ENCODE results near the gene BBIP1. TPM values are rescaled to one million over a fixed set of nuclear protein-coding genes. Genes with fewer than 3 reads are reported as not detected.

Gene BBIP1
- total and polyA plus RNA-seq, 10 of the 15 experiments (the other 5 are each of a cell fraction or from before 2014, with no cell fraction given) = 13.8 to 40.8 (median 31.3) TPM

- FAIRE-seq = no peak
- in situ Hi-C loops (cut with MboI) = no loop called here
- BruUV-seq (replicated peaks) = TSS peak; percentile 63
Observed at GRCh38 chr10:110898391-110898790, 20.6 kb downstream of the BBIP1 start.

More at GRCh38 chr10:110898391-110898790, 20.6 kb downstream of the BBIP1 start:
- SMC1A ChIA-PET (ENCODE audit: uncharacterized antibody, unreplicated experiment) = interaction anchor here (0.7 to 15.0 kb wide), 17 partner anchors 9 to 288 kb away, joined by 3 to 221 read pairs (median 7); partner anchors contain the start of gene BBIP1
- RAD21 ChIA-PET (ENCODE audit: unreplicated experiment) = interaction anchor here (0.8 to 10.5 kb wide), 6 partner anchors 12 to 152 kb away, joined by 3 to 115 read pairs (median 5); no protein-coding TSS in a partner anchor
- no peak overlapping the region for H3K27ac ChIP-seq (ENCODE audit: control insufficient read depth, insufficient read depth)
- H2AFZ ChIP-seq (ENCODE audit: control insufficient read depth, low read depth, low read length) = no peak overlapping the region
- peaks cover 0 to 30% of the 10 kb centered on the region in 2 experiments; a peak in 3 of 4 replicates for H3K36me3 ChIP-seq (ENCODE audit: control insufficient read depth in 2 of 2, insufficient read depth in 2 of 2, low read length in 1 of 2)
- DNase-seq (ENCODE audit: low read depth, low spot score) (no peak), ATAC-seq (no peak)
- H3K4me1 ChIP-seq (ENCODE audit: control insufficient read depth, insufficient read depth, low read length) = peaks cover 6% of the 10 kb centered on the region; the same call in 1 of the 2 replicates
- intact Hi-C loops (cut with micrococcal nuclease; ENCODE audit: unreplicated experiment) = loop anchor here (10.0 kb wide), 1 partner anchor 306 kb away; no protein-coding TSS in a partner anchor
- CTCF ChIA-PET = interaction anchor here (1.1 to 11.1 kb wide), 6 partner anchors 16 to 152 kb away, joined by 3 to 196 read pairs (median 8); no protein-coding TSS in a partner anchor
- TF ChIP-seq RFX5 (IDR thresholded peaks at IDR 0.05; ENCODE audit: low read depth, low read length) = no peak
- no peak for TF ChIP-seq ELK1 (IDR thresholded peaks at IDR 0.05; ENCODE audit: low read depth, low read length)
- no peak for TF ChIP-seq TCF7 (IDR thresholded peaks at IDR 0.05; ENCODE audit: borderline replicate concordance)
- TF ChIP-seq SREBF2 (IDR thresholded peaks at IDR 0.05; ENCODE audit: low read length) = no peak
- TF ChIP-seq, protein P1, sequence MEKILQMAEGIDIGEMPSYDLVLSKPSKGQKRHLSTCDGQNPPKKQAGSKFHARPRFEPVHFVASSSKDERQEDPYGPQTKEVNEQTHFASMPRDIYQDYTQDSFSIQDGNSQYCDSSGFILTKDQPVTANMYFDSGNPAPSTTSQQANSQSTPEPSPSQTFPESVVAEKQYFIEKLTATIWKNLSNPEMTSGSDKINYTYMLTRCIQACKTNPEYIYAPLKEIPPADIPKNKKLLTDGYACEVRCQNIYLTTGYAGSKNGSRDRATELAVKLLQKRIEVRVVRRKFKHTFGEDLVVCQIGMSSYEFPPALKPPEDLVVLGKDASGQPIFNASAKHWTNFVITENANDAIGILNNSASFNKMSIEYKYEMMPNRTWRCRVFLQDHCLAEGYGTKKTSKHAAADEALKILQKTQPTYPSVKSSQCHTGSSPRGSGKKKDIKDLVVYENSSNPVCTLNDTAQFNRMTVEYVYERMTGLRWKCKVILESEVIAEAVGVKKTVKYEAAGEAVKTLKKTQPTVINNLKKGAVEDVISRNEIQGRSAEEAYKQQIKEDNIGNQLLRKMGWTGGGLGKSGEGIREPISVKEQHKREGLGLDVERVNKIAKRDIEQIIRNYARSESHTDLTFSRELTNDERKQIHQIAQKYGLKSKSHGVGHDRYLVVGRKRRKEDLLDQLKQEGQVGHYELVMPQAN (conservative IDR thresholded peaks at IDR 0.05) = no peak
- TF ChIP-seq YBX1 (IDR thresholded peaks at IDR 0.05) = no peak
- no peak for TF ChIP-seq PAX8 (IDR thresholded peaks at IDR 0.05)
- no peak for TF ChIP-seq PAX5 (IDR thresholded peaks at IDR 0.05; ENCODE audit: borderline replicate concordance, low read depth, low read length)
- TF ChIP-seq ZBTB40 (IDR thresholded peaks at IDR 0.05; ENCODE audit: borderline replicate concordance) = no peak
- TF ChIP-seq EED (IDR thresholded peaks at IDR 0.05; ENCODE audit: low read depth) = no peak
- TF ChIP-seq NFXL1 (IDR thresholded peaks at IDR 0.05; ENCODE audit: borderline replicate concordance) = no peak
- TF ChIP-seq MYC (IDR thresholded peaks at IDR 0.05; ENCODE audit: insufficient read depth, insufficient read length, insufficient replicate concordance, low read length, severe bottlenecking) = no peak
- no peak for TF ChIP-seq EGR1 (IDR thresholded peaks at IDR 0.05; ENCODE audit: borderline replicate concordance in 1 of 2, low read depth in 2 of 2, low read length in 2 of 2)
- POLR2A ChIA-PET = interaction anchor here (0.6 to 2.2 kb wide), 5 partner anchors 12 to 286 kb away, joined by 3 to 13 read pairs (median 5); partner anchors contain the start of genes BBIP1 and SHOC2
- H3K4me3 ChIP-seq = no peak overlapping the region
- no peaks in the 10 kb centered on the region for H3K9me3 ChIP-seq (replicated peaks; ENCODE audit: control insufficient read depth, insufficient read depth, low read length)
- no peaks in the 10 kb centered on the region for H4K20me1 ChIP-seq (ENCODE audit: control insufficient read depth, insufficient read depth)
- no peaks in the 10 kb centered on the region for H3K27me3 ChIP-seq (replicated peaks in 1 of 2; ENCODE audit: control insufficient read depth in 2 of 2, insufficient read depth in 2 of 2, low read length in 1 of 2)
- H3K4me2 ChIP-seq (ENCODE audit: control insufficient read depth, insufficient read depth) = no peak overlapping the region
- H3K79me2 ChIP-seq (ENCODE audit: control insufficient read depth, insufficient read depth, low read length) = peaks cover 6% of the 10 kb centered on the region
- H3K9ac ChIP-seq (ENCODE audit: control insufficient read depth, insufficient read depth, low read length) = no peak overlapping the region

Measured in GM12878 (cell line).